HS-5 (cell line): ENCODE data around the gene CEP104.
"Not testable (repeated sequence)": the region's sequence is repeated elsewhere in the genome, so short reads cannot be mapped to it uniquely, and the experiment has no call there.

Experiments
- DNase-seq: peaks from one replicate; pipeline ENCODE4 v3.0.0-alpha.2; 2012; ENCODE audit warnings: low read depth

Gene CEP104

GRCh38 chr1:3825356-3825755 is 31.7 kb downstream of the CEP104 start:
- no peak for DNase-seq

DNA sequence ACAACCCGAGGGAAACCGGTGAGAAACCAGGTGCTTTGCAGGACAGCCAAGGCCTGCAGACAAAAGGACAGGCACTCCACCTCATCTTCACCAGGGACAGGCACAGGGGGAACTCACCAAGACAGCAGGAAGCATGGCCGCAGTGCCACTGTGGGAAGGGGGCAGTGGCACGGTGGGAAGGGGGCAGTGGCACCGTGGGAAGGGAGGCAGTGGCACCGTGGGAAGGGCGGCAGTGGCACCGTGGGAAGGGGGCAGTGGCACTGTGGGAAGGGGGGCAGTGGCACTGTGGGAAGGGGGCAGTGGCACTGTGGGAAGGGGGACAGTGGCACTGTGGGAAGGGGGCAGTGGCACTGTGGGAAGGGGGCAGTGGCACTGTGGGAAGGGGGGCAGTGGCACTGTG is 32.4 kb downstream of the CEP104 start:
- no peak for DNase-seq

GRCh38 chr1:3822421-3822820 is 34.6 kb downstream of the CEP104 start:
- DNase-seq: no peak

DNA sequence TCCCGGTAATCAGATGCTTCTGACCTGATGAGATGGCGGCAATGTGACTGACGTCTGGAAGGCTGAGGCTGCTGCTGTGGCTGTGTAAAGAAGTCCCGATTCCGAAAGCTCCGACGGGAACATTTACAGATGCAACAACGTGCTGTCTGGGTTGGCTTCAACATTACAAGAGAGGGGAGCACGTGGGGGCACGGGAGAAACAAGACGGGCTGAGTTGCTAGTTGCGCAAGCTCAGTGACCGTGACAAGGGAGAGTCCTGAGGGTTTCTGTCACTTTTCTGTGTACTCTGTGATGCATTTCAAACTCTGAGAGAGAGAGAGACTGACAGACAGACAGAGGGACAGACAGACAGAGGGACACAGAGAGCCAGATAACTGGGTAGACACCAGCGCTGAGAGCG is 35.1 kb downstream of the CEP104 start:
- DNase-seq: no peak

- DNase-seq: no peak
Measured at GRCh38 chr1:3821447-3821846, 35.6 kb downstream of the CEP104 start.

GRCh38 chr1:3821004-3821403 is 36.0 kb downstream of the CEP104 start:
- no peak for DNase-seq

DNA sequence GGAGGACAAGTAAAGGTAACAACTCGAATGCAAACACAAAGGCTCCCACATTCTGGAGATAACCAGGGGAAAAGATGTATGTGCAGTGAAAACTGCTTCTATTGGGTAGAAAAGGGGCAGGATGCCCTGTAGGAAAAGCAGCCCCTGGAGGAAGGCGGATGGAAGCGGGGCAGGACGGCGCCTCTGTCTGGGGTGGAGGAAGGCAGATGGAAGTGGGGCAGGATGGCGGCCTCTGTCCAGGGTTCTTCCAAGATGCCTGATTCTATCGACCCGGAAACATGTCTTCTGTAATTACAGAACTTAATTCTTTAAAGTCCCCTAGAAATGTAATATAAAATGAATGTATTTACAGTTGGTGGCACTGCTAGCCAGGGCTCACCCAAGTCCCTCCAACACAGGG is 36.7 kb downstream of the CEP104 start:
- no peak for DNase-seq

- no peak for DNase-seq
Measured at GRCh38 chr1:3819771-3820200, 37.2 kb downstream of the CEP104 start.

DNA sequence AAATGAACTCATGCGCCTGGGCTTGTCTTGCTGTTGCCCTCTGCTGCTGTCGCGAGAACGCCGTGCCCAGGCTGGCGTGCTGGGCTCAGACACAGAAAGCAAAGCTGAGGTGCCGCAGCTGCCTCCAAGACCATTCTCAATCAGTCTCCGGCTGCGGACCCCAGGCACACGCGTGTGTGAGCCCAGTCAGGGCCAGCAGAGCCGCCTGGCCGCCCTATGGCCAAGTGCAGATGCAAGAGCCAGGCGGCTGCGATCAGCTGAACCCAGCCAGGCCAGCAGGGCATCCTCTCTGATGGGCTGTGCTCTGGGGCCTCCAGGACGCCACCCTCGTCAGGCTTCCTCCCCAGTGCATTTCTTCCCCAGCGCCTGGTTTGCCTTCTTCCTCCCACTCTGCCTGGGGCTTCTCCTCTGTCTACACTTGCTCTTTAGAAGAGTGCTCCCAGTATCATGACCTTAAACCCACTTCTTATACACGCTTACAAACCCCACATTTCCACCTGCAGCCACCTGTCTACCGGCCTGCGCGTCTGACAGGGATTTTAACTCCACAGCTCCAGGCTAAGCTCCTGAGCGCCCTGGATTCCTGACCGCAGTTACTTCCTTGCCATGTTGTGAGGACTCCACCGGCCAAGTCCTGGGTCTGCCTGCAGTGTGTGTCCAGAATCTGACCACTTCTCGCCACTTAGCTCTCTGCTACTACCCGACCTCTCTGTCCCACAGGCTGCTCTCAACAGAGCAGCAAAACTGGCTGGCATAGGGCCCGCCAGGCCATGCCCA is 39.0 kb downstream of the CEP104 start:
- DNase-seq: no peak

GRCh38 chr1:3817138-3817740 is 39.8 kb downstream of the CEP104 start:
- DNase-seq: no peak

- no peak for DNase-seq
Measured at GRCh38 chr1:3816331-3817137, 40.5 kb downstream of the CEP104 start.

- no peak for DNase-seq
Measured at GRCh38 chr1:3814771-3815561, 42.0 kb downstream of the CEP104 start.

DNA sequence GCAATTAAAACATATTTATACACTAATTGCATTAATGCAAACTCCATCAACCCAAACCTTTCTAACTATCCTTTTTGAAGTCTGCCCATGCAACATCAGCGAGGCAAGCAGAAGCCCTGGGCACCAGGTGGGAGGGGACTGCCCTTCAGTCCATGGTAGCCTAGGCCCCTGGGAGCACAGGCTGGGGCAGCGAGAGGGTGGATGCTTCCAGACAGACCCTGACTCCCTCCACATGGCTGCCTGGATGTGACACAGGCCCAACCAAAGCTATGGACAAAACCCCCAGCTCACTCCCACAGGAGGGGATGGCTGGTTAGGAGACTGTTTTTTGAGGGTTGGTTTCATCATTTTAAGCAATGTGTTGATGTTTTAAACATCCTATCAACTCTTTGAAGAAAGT is 42.9 kb downstream of the CEP104 start:
- no peak for DNase-seq

- DNase-seq: no peak
Measured at GRCh38 chr1:3811595-3811911, 45.5 kb downstream of the CEP104 start.

DNA sequence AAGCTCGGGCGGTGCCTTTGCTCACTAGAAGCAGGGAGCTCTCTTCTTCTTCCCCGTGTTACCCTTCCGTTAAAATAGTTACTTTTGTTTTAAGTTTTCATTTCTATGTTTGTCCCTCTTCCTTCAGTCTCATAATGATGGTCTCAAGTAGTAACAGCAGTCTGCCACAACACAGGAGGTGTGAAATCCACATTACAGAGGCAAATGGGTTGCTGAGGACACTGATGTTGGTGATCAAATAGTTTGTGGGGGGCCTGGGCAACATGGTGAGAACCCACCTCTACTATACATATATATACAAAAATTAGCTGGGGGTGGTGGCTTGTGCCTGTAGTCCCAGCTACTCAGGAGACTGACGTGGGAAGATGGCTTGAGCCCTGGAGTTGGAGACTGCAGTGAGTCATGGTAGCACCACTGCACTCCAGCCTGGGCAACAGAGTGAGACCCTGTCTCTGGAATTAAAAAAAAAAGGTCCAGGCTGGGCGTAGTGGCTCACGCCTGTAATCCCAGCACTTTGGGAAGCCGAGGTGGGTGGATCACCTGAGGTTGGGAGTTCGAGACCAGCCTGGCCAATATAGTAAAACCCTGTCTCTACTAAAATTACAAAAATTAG is 46.8 kb downstream of the CEP104 start:
- DNase-seq: not testable (repeated sequence)

DNA sequence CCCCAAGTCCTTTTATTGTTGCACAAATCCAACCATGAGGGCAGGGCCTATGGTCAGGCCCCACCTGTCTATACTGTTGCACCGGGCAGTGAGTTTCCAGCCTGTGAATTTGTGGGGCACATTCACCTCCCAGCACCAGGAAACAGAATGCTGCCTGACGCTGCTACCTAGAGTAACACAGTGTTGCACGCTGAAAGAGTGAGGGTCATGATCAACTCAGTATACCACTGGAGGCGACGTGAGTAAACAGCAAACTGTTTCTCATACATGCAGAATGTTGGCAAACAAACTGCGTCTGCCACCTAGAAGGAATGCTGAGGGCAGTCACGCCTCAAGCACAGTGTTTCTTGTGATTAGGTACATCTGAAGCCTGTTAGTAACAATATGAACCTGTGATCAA is 47.3 kb downstream of the CEP104 start:
- no peak for DNase-seq

- DNase-seq: no peak
Measured at GRCh38 chr1:3807769-3808168, 49.2 kb downstream of the CEP104 start.

- DNase-seq: no peak
Measured at GRCh38 chr1:3805038-3805437, 52.0 kb downstream of the CEP104 start.

GRCh38 chr1:3804627-3804944 is 52.4 kb downstream of the CEP104 start:
- DNase-seq: not testable (repeated sequence)

DNA sequence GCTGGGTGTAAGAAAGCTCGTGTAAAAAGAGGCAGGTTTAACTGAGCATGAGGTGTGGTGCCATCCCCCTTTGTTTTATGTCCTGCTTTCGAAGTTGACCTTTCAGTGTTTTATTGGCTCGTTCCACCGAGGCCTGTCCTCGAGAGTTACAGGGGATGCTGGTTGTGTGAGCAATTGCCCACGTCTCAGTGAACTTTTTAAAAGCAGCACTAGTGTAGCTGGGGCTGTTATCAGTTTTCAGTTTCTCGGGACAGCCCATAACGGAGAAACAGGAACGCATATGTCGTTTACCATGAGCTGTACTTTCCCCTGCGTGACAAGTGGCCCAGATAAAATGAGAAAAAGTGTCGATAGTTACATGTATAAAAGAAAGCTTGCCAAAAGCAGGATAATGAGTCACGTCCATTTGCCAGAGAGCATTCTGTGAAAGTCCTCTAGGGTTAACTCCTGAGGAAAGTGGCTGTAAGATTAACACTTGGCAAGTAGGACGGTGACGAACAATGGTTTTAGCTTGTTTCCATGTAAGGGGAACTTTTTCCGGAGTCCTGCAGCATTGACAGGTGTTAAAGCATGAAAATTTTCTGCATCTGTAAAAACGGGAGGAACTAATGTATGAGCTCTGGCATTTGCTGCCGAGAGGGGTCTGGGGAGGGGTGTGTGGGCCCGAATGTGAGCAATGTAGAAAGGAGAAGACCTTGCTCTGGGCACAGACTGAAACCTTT is 52.9 kb downstream of the CEP104 start:
- DNase-seq: no peak

DNA sequence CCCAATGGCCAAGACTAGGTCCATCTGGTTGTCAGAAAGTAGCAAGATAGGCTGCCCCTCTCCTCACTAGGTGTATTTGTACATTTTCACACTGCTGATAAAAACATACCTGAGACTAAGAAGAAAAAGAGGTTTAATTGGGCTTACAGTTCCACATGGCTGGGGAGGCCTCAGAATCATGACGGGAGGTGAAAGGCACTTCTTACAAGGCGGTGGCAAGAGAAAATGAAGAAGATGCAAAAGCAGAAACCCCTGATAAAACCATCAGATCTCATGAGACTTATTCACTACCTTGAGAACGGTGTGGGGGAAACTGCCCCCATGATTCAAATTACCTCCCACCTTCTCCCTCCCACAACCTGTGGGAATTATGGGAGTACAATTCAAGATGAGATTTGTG is 56.2 kb downstream of the CEP104 start:
- DNase-seq: not testable (repeated sequence)
